ENCODE data around the gene SRPK1. TPM values are rescaled to one million over a fixed set of nuclear protein-coding genes. Genes with fewer than 3 reads are reported as not detected.

The SRPK1 gene
- total RNA-seq, 1 donor: 36.6 TPM

DNA sequence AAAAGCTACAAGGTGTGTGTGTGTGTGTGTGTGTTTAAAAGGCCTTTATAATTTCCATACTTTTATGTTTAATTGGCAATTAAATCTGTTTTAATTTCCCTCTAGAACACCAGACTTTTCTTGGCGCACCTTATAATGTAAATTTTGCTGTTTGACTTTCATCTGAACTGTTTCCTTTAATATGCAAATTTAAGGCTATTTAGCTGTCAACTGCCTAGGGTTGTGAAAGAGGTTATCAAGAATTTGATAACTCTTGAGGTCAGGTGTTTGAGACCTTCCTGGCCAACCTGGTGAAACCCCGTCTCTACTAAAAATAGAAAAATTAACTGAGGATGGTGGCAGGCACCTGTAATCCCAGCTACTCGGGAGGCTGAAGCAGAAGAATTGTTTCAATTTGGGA lies 119.8 kb downstream of the SRPK1 start:
- no peak for DNase-seq (ENCODE audit: insufficient read length, low spot score, missing footprints)
- Histone ChIP-seq H3K36me3 (ENCODE audit: insufficient read depth, low read length) (no peaks in the 10 kb centered on the region), H3K79me2 (ENCODE audit: insufficient read depth, low read length) (no peaks in the 10 kb centered on the region), H4K20me1 (ENCODE audit: insufficient read depth, low read length) (no peaks in the 10 kb centered on the region), H2AFZ (ENCODE audit: low read length) (no peak overlapping the region), H3K4me1 (ENCODE audit: insufficient read depth, low read length) (no peaks in the 10 kb centered on the region), H3K4me3 (ENCODE audit: insufficient read depth, low read length) (no peak overlapping the region), H3K4me2 (ENCODE audit: insufficient read depth, low read length) (no peak overlapping the region), H3K27me3 (ENCODE audit: insufficient read depth, low read length) (peaks cover 12% of the 10 kb centered on the region), H3K9me3 (ENCODE audit: low read depth, low read length) (no peaks in the 10 kb centered on the region), H3K27ac (ENCODE audit: low read depth, low read length) (no peak overlapping the region)
- TF ChIP-seq, protein P1, sequence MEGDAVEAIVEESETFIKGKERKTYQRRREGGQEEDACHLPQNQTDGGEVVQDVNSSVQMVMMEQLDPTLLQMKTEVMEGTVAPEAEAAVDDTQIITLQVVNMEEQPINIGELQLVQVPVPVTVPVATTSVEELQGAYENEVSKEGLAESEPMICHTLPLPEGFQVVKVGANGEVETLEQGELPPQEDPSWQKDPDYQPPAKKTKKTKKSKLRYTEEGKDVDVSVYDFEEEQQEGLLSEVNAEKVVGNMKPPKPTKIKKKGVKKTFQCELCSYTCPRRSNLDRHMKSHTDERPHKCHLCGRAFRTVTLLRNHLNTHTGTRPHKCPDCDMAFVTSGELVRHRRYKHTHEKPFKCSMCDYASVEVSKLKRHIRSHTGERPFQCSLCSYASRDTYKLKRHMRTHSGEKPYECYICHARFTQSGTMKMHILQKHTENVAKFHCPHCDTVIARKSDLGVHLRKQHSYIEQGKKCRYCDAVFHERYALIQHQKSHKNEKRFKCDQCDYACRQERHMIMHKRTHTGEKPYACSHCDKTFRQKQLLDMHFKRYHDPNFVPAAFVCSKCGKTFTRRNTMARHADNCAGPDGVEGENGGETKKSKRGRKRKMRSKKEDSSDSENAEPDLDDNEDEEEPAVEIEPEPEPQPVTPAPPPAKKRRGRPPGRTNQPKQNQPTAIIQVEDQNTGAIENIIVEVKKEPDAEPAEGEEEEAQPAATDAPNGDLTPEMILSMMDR (IDR thresholded peaks at IDR 0.05; ENCODE audit: extremely low read depth, low read depth, low read length): no peak

GRCh38 chr6:35798706-35799105 lies 122.2 kb downstream of the SRPK1 start:
- Histone ChIP-seq H3K27ac (ENCODE audit: low read depth, low read length) (no peak overlapping the region), H3K9me3 (ENCODE audit: low read depth, low read length) (no peaks in the 10 kb centered on the region), H4K20me1 (ENCODE audit: insufficient read depth, low read length) (no peaks in the 10 kb centered on the region), H3K4me3 (ENCODE audit: insufficient read depth, low read length) (no peak overlapping the region), H3K36me3 (ENCODE audit: insufficient read depth, low read length) (no peaks in the 10 kb centered on the region), H3K79me2 (ENCODE audit: insufficient read depth, low read length) (no peaks in the 10 kb centered on the region), H2AFZ (ENCODE audit: low read length) (no peak overlapping the region), H3K27me3 (ENCODE audit: insufficient read depth, low read length) (peaks cover 18% of the 10 kb centered on the region), H3K4me2 (ENCODE audit: insufficient read depth, low read length) (no peak overlapping the region), H3K4me1 (ENCODE audit: insufficient read depth, low read length) (no peaks in the 10 kb centered on the region)
- no peak for DNase-seq (ENCODE audit: insufficient read length, low spot score, missing footprints)
- TF ChIP-seq, protein P1 (IDR thresholded peaks at IDR 0.05; ENCODE audit: extremely low read depth, low read depth, low read length): no peak

DNA sequence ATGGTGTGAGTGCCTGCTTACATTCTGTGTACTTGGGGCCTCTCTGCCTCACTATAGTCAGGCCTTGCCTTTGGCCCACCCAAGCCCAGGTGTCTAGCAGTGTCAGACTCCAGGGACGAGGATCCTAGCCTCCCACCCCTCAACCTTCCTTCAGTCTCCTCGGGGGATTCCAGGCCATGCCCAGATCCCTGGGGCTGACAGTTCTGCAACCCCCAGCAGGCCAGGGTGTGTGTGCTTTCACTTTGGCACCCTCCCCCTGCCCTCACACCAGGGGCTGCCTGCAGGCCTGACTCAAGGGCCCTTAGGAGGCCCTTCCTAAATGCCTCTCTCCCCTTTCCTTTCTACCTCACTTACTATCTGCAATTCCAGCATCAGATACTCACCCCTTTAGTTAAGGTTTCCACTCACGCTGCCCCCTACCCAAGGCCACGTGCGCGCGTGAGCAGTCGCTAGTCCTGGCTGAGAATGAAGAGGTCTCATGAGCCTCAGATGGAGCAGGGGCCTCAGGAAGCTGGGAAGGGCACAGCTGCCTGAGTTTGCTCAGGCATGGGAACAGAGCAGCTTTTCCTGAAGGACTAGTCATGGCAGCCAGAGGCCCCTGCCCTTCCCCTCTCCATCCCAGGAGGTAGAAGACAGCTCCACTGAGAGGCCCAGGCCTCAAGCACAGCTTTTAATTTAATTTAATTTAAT lies 122.9 kb downstream of the SRPK1 start:
- Histone ChIP-seq H3K4me1 (ENCODE audit: insufficient read depth, low read length) (no peaks in the 10 kb centered on the region), H2AFZ (ENCODE audit: low read length) (no peak overlapping the region), H3K9me3 (ENCODE audit: low read depth, low read length) (no peaks in the 10 kb centered on the region), H3K79me2 (ENCODE audit: insufficient read depth, low read length) (no peaks in the 10 kb centered on the region), H3K27ac (ENCODE audit: low read depth, low read length) (no peak overlapping the region), H3K36me3 (ENCODE audit: insufficient read depth, low read length) (no peaks in the 10 kb centered on the region), H3K4me3 (ENCODE audit: insufficient read depth, low read length) (no peak overlapping the region), H3K27me3 (ENCODE audit: insufficient read depth, low read length) (peaks cover 19% of the 10 kb centered on the region), H4K20me1 (ENCODE audit: insufficient read depth, low read length) (no peaks in the 10 kb centered on the region), H3K4me2 (ENCODE audit: insufficient read depth, low read length) (no peak overlapping the region)
- no peak for DNase-seq (ENCODE audit: insufficient read length, low spot score, missing footprints)
- TF ChIP-seq, protein P1 (IDR thresholded peaks at IDR 0.05; ENCODE audit: extremely low read depth, low read depth, low read length): no peak

- no peak overlapping the region for H2AFZ ChIP-seq (ENCODE audit: low read length)
- no peaks in the 10 kb centered on the region for H3K36me3 ChIP-seq (ENCODE audit: insufficient read depth, low read length)
- H3K4me3 ChIP-seq (ENCODE audit: insufficient read depth, low read length): no peak overlapping the region
- H3K27me3 ChIP-seq (ENCODE audit: insufficient read depth, low read length): peaks cover 28% of the 10 kb centered on the region
- H3K79me2 ChIP-seq (ENCODE audit: insufficient read depth, low read length): no peaks in the 10 kb centered on the region
- no peaks in the 10 kb centered on the region for H4K20me1 ChIP-seq (ENCODE audit: insufficient read depth, low read length)
- DNase-seq (ENCODE audit: insufficient read length, low spot score, missing footprints): no peak
- H3K9me3 ChIP-seq (ENCODE audit: low read depth, low read length): no peaks in the 10 kb centered on the region
- H3K27ac ChIP-seq (ENCODE audit: low read depth, low read length): no peak overlapping the region
- no peak overlapping the region for H3K4me2 ChIP-seq (ENCODE audit: insufficient read depth, low read length)
- TF ChIP-seq, protein P1 (IDR thresholded peaks at IDR 0.05; ENCODE audit: extremely low read depth, low read depth, low read length): no peak
- no peaks in the 10 kb centered on the region for H3K4me1 ChIP-seq (ENCODE audit: insufficient read depth, low read length)
These were observed 124.7 kb downstream of the SRPK1 start for GRCh38 chr6:35796236-35796635.

All from osteoblast (primary cell).